K562 (cell line): Measurements from ENCODE around the gene LONP1. TPM values are rescaled to one million over a fixed set of nuclear protein-coding genes. Genes with fewer than 3 reads are reported as not detected.

Experiments
- BACH1 ChIP-seq: fragments of 200-800 bp; sonication (Bioruptor generic); IDR thresholded peaks from 2 replicates; pipeline ENCODE4 v1.6.1; 2016; ENCODE audit warnings: missing genetic modification characterization, missing compliant biosample characterization
- CHCHD3 ChIP-seq: fragments of 250-450 bp; sonication (Bioruptor Pico); IDR thresholded peaks from 2 replicates; pipeline ENCODE4 v2.1.2; 2022; ENCODE audit warnings: mild to moderate bottlenecking
- CREB3L1 ChIP-seq: fragments of 450-650 bp; IDR thresholded peaks from 2 replicates; pipeline ENCODE4 v1.6.1; 2014; ENCODE audit warnings: low read depth, mild to moderate bottlenecking, moderate library complexity, borderline replicate concordance
- DIDO1 ChIP-seq: fragments of 450-650 bp; IDR thresholded peaks from 2 replicates; pipeline ENCODE4 v1.6.1; 2016; ENCODE audit warnings: low read depth, missing biosample characterization, missing genetic modification characterization
- FOXJ2 ChIP-seq: fragments of 200-800 bp; sonication (Bioruptor generic); IDR thresholded peaks from 2 replicates; pipeline ENCODE4 v1.6.1; 2016; ENCODE audit warnings: missing genetic modification characterization, missing compliant biosample characterization
- GABPA ChIP-seq: fragments of 200-800 bp; sonication (Bioruptor generic); conservative IDR thresholded peaks from 2 replicates; pipeline ENCODE4 v1.6.1; 2016; ENCODE audit warnings: low read depth, missing genetic modification characterization, missing compliant biosample characterization
- JUN ChIP-seq, 2 experiments: sonication (generic) in 1 of 2; formaldehyde crosslinking in 1 of 2; IDR thresholded peaks; 2 replicates each; pipeline versions ENCODE4 v1.6.1 to v1.8.0; 2012 to 2022; ENCODE audit warnings: borderline replicate concordance in 2 of 2, mild to moderate bottlenecking in 2 of 2, improper control_type of control experiment in 1 of 2, low read depth in 1 of 2, low read length in 1 of 2, missing genetic modification reagents in 1 of 2
- L3MBTL2 ChIP-seq: fragments of 450-650 bp; IDR thresholded peaks from 2 replicates; pipeline ENCODE4 v1.6.1; 2016; ENCODE audit warnings: mild to moderate bottlenecking, moderate library complexity
- MCM7 ChIP-seq, 2 experiments: fragments of 450-650 bp; IDR thresholded peaks; 2 replicates each; pipeline ENCODE4 v1.6.1; 2016 to 2018
- MXI1 ChIP-seq: IDR thresholded peaks from 2 replicates; pipeline ENCODE4 v1.6.1; 2011; ENCODE audit warnings: low read depth, mild to moderate bottlenecking, improper control_type of control experiment, low read length
- RBFOX2 ChIP-seq: fragments of 200-400 bp; formaldehyde crosslinking; IDR thresholded peaks from 2 replicates; pipeline ENCODE4 v1.6.1; 2017; ENCODE audit warnings: low read depth, mild to moderate bottlenecking, low read length, moderate library complexity
- SIX5 ChIP-seq, 2 experiments: IDR thresholded peaks; 2 replicates each; pipeline ENCODE4 v1.6.1; 2011; ENCODE audit warnings: low read length in 2 of 2, borderline replicate concordance in 1 of 2, low read depth in 1 of 2, mild to moderate bottlenecking in 1 of 2, moderate library complexity in 1 of 2; ENCODE audit not compliant: insufficient read depth in 1 of 2
- TARDBP ChIP-seq: fragments of 450-650 bp; IDR thresholded peaks from 2 replicates; pipeline ENCODE4 v1.6.1; 2016
- TBL1XR1 ChIP-seq, 2 experiments: IDR thresholded peaks; 2 replicates each; pipeline ENCODE4 v1.6.1; 2012; ENCODE audit warnings: improper control_type of control experiment in 2 of 2, low read length in 2 of 2, mild to moderate bottlenecking in 1 of 2
- THRA ChIP-seq: fragments of 450-650 bp; IDR thresholded peaks from 2 replicates; pipeline ENCODE4 v1.6.1; 2017; ENCODE audit warnings: mild to moderate bottlenecking, moderate library complexity
- TOE1 ChIP-seq, 2 experiments: fragments of 450-650 bp in 1 of 2; sonication (generic) in 1 of 2; formaldehyde crosslinking in 1 of 2; IDR thresholded peaks; 2 replicates each; pipeline versions ENCODE4 v1.7.1 to v1.8.0; 2016 to 2022; ENCODE audit warnings: borderline replicate concordance in 2 of 2, mild to moderate bottlenecking in 2 of 2, antibody characterized with exemption in 1 of 2, inconsistent platforms in 1 of 2, low read depth in 1 of 2, missing genetic modification reagents in 1 of 2, moderate library complexity in 1 of 2
- ZFX ChIP-seq: sonication (generic); formaldehyde crosslinking; IDR thresholded peaks from 2 replicates; pipeline ENCODE4 v1.8.0; 2022; ENCODE audit warnings: mild to moderate bottlenecking, missing genetic modification reagents, moderate library complexity
- ZNF707 ChIP-seq: fragments of 250-450 bp; sonication (Bioruptor Pico); conservative IDR thresholded peaks from 2 replicates; pipeline ENCODE4 v1.8.0; 2022; ENCODE audit warnings: inconsistent platforms, mild to moderate bottlenecking, moderate library complexity
- polyA plus RNA-seq, 8 experiments: library from polyadenylated mRNA; depleted of rRNA in 4 of 8; stranded (reverse) in 5 of 8; unstranded in 3 of 8; fragments of >200 nt; fragmentation: Nextera tagmentation in 2 of 8; fragmentation: Illumina TruSeq in 1 of 8; extraction: Ambion mirVana in 2 of 8; extraction: Trizol in 1 of 8; gene quantifications; 2 replicates each; pipeline versions ENCODE4 v1.2.1 to v1.2.3, GENCODE V29; 2011 to 2014; ENCODE audit warnings: inconsistent platforms in 1 of 8, missing spikeins in 1 of 8
- total RNA-seq, 7 experiments: library from RNA; depleted of rRNA in 6 of 7; stranded (reverse); fragments of >200 nt in 6 of 7; fragmentation: Illumina TruSeq in 2 of 7; extraction: Trizol in 2 of 7; gene quantifications; 2 replicates each; pipeline versions ENCODE4 v1.2.1 to v1.2.3, GENCODE V29; 2011 to 2021; ENCODE audit warnings: low replicate concordance in 1 of 7
- TF ChIP-seq, protein P1 (sequence below), 2 experiments: fragments of 450-650 bp; IDR thresholded peaks; 2 replicates each; pipeline ENCODE4 v1.6.1; 2016
- TF ChIP-seq, protein P2 (sequence below): conservative IDR thresholded peaks from 2 replicates; pipeline ENCODE4 v1.6.1; 2011; ENCODE audit warnings: low read depth, mild to moderate bottlenecking, low read length; ENCODE audit not compliant: control insufficient read depth

LONP1 gene
- total and polyA plus RNA-seq, 9 of the 15 experiments (the other 6 are each of a cell fraction or from before 2014, with no cell fraction given), result 1.1 to 238 (median 84.5) TPM

GRCh38 chr19:5680437-5681368, 39.2 kb downstream of the LONP1 start, which contains the start of the genes HSD11B1L and MICOS13 (continued):
- TF ChIP-seq TBL1XR1 (IDR thresholded peaks at IDR 0.05; ENCODE audit: low read length in 2 of 2) (peak; percentile 59 to 74; a peak in 2 of 4 replicates), TARDBP (no peak), CREB3L1 (peak; percentile 97), DIDO1 (tag) (0 out of 2 replicates have a peak, but pooled peaks have one; percentile 18), CHCHD3 (no peak), RBFOX2 (peak; percentile 96), FOXJ2 (peak; percentile 89), TOE1 (IDR thresholded peaks at IDR 0.05; ENCODE audit: borderline replicate concordance) (peak; percentile 98), TOE1 (CRISPR knock-in tag; IDR thresholded peaks at IDR 0.05; ENCODE audit: borderline replicate concordance, low read depth) (no peak), L3MBTL2 (peak; percentile 71), THRA (no peak), SIX5 (IDR thresholded peaks at IDR 0.05; ENCODE audit: borderline replicate concordance in 1 of 2, insufficient read depth in 1 of 2, low read depth in 1 of 2, low read length in 2 of 2) (peak; percentile 89 to 95), MXI1 (peak; percentile 91), MCM7 (IDR thresholded peaks at IDR 0.05) (no peak), GABPA (peak; percentile 95), ZNF707 (CRISPR knock-in tag) (0 out of 2 replicates have a peak, but pooled peaks have one; percentile 54), ZFX (CRISPR knock-in tag) (peak; percentile 94), JUN (IDR thresholded peaks at IDR 0.05; ENCODE audit: borderline replicate concordance, low read depth, low read length) (no peak), JUN (CRISPR knock-in tag; IDR thresholded peaks at IDR 0.05; ENCODE audit: borderline replicate concordance) (no peak), BACH1 (tag) (peak; percentile 34; the same call in 1 of the 2 replicates)
- TF ChIP-seq, protein P1, sequence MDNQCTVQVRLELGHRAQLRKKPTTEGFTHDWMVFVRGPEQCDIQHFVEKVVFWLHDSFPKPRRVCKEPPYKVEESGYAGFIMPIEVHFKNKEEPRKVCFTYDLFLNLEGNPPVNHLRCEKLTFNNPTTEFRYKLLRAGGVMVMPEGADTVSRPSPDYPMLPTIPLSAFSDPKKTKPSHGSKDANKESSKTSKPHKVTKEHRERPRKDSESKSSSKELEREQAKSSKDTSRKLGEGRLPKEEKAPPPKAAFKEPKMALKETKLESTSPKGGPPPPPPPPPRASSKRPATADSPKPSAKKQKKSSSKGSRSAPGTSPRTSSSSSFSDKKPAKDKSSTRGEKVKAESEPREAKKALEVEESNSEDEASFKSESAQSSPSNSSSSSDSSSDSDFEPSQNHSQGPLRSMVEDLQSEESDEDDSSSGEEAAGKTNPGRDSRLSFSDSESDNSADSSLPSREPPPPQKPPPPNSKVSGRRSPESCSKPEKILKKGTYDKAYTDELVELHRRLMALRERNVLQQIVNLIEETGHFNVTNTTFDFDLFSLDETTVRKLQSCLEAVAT (IDR thresholded peaks at IDR 0.05), result peak in 1 of 2 experiments; percentile 35; a peak in 2 of 4 replicates
- TF ChIP-seq, protein P2, sequence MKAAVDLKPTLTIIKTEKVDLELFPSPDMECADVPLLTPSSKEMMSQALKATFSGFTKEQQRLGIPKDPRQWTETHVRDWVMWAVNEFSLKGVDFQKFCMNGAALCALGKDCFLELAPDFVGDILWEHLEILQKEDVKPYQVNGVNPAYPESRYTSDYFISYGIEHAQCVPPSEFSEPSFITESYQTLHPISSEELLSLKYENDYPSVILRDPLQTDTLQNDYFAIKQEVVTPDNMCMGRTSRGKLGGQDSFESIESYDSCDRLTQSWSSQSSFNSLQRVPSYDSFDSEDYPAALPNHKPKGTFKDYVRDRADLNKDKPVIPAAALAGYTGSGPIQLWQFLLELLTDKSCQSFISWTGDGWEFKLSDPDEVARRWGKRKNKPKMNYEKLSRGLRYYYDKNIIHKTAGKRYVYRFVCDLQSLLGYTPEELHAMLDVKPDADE, result peak; percentile 99
